ENCODE data around the gene DEPDC1B.
"Not testable (repeated sequence)": the region's sequence is repeated elsewhere in the genome, so short reads cannot be mapped to it uniquely, and the experiment has no call there.

The DEPDC1B gene

DNA sequence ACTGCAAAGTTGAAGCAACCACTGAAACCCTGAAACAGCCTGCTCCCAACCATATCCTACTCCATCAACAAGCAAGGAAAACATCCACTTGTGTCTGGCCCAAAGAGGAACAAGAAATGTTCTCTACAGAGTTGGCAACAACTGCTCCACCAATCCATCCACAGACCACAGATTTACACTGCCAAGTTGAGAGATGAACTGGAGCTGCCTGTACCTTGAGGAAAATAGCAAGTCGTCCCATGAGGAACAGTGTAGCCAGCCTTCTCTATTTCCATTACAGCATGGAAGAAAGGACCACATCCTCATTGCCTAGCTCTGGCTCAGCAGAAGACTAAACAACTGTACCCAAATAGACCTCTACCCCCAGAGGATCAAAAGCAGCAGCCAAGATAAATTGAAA is 60.4 kb downstream of the DEPDC1B start:
- no peak for DNase-seq

DNA sequence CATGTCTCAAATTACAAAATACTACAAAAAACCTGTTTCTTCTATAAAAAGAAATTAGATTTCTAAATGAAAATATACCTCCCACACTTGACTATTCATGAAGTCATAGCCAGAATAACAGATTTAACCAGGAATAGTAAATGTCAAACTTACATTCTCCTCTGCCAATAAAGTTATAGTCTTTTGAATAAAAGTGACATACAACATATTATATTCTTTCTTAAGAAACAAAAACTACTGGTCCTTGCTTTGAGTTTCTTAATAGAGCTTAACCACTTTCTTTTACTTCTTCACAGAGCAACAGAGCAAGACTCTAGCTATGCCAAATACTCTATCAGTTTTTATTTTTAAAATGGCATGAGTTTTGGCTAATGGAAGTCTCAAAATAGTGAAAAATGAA is 61.7 kb downstream of the DEPDC1B start:
- no peak for DNase-seq

DNA sequence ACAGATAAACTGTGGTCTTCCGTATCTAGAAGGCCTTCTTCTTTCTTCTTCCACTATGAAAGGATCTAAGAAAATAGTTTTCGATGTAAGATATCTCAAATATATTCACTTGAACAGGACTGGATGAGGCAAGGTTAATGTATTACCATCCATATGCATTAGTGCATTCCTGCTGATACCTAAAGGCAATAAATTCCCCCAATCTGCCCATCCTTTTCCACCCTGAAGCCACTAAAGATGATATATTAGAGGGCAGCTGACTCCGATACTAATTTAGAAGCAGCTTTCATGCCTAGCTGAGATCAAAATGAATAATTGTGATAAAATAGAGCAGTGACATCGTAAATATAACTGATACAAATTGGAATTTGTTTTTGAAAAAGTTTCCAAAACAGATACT is 63.3 kb downstream of the DEPDC1B start:
- DNase-seq = no peak

DNA sequence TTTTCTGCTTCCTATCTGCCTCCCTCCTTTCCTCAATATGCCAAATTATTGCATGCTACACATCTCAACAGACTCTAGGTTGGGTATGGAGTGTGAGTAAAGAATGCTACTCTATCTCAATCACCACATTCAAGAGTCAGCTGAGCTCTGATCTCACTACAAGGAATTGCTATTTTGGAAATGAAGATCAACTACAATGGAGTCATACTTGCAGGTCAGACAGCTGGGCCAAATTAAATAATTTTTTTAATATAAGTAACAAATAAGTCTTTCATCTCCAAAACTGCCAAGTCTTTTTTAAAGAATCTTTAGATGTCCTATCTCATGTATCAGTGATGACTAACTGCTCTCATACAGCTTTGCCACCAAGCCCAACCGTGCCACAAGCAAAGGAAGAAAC is 64.0 kb downstream of the DEPDC1B start:
- no peak for DNase-seq

DNA sequence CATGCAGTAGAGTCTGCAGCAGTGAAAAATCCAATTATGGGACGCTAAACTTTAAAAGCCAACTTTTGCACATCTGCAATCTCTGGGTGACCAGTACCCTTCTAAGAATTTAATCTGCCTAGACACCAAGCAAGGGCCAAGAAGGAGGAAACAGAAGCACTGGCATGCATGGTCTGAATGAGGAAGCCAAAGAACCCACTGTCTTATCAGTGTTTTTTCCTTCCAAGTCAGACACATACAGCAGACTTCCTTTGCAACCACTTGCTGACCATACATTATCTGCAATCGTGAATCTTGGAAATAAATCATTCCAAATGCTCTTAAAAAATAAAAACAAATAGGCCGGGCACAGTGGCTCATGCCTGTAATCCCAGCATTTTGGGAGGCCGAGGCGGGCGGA is 65.9 kb downstream of the DEPDC1B start:
- DNase-seq = no peak

DNA sequence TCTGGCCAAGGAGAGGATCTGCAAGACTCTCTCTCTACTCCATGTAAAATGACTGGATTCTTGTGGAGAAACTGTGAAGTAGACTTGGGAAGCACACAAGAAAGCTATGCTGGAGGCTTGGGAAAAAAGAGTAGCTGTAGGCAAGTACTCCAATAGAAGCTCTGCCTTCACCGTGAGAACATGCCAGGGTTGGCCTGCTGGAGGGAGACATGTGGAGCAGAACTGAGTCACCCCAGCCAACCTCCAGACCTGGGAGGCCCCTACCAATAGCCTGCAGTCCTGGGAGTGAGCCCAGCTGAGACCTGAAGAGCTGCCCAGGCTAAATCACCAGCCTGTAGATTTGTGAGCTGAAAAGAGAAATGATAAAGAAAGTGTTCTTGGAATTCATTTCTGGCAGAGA is 66.6 kb downstream of the DEPDC1B start:
- DNase-seq = no peak

DNA sequence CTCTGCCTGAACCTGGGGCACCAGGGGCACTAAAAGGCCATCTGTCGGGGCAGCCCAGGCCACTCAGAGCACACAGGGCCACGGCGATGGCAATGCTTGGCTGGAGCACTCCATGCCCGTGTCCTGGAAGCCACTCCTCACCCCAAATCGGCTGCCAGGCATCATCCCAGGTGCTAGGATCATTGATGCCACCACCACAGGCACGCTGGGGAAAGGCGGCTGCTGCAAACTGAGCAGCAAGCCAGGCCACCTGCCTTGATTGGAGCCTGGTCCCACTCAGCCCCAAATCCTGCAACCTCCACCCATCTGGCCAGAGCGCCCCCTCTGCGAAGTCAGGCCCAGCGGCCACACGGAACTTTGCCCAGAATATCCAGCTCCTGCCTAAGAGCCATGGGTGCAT is 67.8 kb downstream of the DEPDC1B start:
- DNase-seq = no peak

DNA sequence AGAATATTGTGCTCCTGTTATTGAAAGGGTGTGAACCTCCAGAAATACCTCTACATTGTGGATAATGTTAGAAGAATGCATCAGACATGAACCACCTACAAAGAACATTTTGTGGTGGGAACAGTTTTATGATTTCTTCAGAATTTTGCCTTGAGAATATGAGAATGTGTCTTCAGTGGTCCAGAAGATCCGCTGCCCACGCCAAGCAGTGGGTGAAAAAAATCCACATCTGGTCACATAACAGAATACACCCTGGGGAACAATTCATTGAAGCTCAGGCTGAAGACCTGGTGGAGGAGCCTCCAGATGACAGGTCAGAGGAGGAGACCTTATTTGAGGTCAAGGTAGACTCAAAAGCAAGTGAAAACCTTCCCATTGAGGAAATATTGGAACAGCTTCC is 69.1 kb downstream of the DEPDC1B start:
- DNase-seq = no peak

DNA sequence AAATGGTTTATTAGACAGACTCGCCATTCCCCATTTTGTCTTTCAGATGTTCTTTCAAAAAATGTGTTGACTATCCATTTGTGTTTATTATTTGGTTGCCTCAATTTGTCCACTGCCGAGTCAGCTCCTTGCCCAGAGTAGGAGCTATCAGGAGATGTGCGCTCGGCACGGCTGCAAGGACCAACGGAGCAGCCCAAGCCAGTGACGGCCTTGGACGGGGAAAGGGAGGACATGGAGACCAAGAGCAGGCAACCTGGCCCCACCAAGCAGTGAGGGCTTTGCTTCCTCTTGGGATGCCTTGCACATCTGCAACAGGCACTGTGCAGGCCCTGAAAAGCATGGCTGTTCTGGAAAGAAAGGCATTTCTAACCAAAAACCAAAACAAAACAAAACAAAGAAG is 69.8 kb downstream of the DEPDC1B start:
- DNase-seq = no peak

DNA sequence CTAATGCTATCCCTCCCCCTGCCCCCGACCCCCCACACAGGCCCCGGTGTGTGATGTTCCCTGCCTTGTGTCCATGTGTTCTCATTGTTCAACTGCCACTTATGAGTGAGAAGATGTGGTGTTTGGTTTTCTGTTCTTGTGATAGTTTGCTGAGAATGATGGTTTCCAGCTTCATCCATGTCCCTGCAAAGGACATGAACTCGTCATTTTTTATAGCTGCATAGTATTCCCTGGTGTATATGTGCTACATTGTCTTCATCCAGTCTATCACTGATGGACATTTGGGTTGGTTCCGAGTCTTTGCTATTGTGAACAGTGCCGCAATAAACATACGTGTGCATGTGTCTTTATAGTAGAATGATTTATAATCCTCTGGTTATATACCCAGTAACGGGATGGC is 75.1 kb downstream of the DEPDC1B start:
- not testable (repeated sequence) for DNase-seq

DNA sequence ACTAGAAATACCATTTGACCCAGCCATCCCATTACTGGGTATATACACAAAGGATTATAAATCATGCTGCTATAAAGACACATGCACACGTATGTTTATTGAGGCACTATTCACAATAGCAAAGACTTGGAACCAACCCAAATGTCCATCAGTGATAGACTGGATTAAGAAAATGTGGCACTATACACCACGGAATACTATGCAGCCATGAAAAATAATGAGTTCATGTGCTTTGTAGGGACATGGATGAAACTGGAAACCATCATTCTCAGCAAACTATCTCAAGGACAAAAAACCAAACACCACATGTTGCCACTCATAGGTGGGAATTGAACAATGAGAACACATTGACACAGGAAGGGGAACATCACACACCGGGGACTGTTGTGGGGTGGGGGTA is 79.2 kb downstream of the DEPDC1B start:
- DNase-seq = not testable (repeated sequence)

DNA sequence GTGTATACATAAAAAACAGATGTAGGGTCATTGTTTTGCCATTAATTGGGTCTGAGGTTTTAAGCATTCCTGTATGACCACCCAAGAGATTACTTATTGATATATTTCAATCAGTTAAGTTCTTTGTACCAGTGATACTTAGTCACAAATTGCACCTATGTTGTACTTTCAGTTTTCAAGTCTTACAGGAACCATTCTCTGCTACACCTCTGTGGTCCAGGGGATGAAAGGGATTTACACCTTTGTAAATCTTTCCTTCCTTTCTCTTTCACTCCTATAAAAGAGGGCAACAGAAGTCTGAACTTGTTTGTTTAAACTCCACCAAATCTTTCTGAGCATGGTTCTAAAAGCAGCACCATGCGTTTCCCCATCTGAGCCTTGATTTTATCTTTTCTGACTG is 86.1 kb downstream of the DEPDC1B start:
- no peak for DNase-seq

DNA sequence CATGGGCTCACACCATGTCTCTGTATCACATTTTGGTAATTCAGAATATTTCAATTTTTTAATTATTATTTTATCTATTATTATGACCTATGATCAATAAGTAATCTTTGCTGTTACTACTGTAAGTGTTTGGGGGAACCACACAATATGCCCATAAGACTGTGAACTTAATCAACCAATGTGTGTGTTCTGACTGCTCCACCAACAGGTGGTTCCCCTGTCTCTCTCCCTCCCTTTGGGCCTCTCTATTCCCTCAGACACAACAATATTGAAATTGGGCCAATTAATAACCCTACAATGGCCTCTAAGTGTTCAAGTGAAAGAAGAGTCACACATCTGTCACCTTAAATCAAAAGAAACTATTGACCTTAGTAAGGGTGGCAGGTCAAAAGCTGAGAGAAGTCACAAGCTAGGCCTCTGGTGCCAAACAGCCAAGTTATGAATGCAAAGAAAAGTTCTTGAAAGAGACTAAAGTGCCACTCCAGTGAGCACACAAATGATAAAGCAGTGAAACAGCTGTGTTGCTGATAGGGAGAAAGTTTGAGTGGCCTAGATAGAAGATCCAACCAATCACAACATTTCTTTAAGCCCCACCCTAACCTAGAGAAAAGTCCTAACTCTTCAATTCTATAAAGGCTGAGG is 88.7 kb downstream of the DEPDC1B start:
- no peak for DNase-seq

DNA sequence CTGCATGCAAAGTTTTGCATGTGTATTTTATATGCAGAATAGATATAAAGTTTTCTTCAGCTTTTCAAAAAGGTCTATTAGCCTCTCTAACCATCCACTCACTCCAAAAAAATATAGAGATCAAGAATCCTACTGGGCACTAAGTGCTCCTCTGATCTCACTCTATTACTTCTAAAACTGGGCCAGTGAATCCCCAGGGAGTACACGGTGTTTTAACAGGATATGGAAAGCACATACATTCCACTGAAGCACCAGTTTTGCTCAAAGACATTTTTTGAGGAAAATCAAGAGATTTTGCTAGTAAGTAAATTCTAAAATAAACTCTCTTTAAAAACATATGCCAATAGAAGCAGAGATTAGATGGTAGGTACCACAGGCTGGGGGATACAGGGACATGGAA is 95.2 kb downstream of the DEPDC1B start:
- no peak for DNase-seq

DNA sequence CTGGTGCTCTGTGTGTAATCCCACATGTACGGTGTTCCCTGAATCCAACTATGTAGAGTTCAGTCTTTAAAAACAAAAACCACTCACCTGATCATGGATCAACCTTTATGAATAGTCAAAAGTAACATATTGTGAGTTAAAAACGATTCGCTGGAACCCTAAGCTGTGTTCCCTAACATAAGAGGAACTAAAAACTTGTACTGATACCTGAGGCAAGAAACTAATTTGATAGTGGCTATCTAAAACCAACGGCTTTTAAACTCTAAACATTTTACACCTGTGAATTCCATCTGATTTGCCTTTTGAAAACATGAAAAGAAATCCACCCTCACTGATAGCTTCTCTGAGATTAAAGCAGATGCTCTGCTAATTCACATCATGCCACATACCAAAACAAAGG is 101.5 kb downstream of the DEPDC1B start:
- no peak for DNase-seq

DNA sequence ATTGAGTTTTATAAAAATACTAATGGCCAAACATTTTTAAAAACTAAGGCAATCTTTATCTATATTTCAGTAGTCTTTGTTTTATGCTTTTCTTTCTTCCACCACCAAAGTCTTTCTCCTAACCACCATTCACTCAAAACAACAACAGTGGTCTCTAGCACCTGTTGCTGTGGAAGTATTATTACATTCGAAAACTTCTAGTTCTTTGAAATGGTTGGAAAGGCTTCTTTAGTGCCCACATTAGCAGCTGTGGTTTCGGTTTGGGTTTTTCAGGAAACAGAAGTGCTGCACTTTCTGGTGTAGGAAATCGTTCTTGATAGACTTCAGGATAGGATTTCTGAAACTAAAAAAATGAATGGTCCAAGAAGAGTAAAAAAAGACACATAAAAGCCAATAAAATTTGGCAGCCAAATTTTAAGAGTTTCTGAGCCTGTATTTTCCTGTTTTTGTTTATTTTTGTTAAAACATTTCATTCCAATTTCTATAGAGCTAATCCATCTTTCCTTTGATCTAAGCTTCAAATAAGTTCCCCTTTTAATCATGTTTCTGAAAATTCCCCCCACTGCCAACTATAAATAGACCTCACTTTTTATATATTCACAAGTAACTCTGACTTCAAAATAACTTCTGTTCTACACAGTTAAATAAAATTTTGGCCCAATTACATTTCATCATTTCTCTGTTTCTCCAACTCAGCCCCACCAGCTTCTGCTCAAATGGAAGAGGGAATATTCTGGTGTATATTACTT is 102.2 kb downstream of the DEPDC1B start:
- DNase-seq = peak; percentile 3

DNA sequence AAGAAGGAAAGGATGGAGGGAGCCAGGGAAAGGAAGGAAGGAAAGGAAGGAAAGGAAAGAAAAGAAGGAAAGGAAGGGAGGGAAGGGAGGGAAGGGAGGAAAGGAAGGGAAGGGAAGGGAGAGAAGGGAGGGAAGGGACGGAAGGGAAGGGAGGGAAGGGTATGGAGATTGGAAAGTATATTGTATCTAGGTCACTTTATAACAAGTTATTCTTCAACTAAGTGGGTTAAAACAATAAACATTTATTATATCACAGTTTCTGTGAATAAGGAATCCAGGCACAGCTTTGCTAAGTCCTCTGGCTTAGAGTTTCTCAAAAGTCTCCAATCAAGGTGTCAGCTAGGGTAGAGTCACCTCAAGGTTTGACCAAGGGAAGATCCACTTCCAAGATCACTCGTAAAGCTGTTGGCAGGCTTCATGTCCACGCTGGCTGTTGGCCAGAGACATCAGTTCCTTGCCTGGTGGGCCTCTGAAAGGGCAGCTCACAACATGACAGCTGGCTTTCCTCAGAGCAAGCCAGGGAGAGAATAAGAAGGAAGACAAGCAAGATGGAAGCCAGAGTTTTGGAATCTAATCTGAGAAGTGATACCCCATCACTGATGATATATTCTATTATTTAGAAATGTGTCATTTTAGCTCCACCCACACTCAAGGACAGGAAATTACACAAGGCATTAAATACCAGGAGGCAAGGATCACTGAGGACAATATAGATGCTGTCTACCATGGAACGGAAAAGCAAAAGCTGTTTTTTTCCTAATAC is 105.1 kb downstream of the DEPDC1B start:
- no peak for DNase-seq

DNA sequence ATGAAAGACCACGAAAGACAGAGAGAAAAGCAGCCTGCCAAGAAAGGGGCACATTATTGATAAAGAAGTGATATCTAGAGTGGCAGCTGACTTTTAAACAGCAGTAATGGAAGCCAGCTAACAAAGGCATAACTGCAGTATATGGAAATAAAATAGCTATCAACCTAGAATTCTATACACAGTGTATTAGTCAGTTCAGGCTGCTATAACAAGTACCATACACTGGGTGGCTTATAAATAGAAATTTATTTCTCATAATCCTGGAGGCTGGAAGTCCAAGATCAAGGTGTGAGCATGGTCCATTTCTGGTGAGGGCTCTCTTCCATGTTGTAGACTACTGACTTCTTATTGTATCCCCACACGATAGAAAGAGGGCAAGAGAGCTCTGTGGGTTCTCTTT is 109.8 kb downstream of the DEPDC1B start:
- no peak for DNase-seq

DNA sequence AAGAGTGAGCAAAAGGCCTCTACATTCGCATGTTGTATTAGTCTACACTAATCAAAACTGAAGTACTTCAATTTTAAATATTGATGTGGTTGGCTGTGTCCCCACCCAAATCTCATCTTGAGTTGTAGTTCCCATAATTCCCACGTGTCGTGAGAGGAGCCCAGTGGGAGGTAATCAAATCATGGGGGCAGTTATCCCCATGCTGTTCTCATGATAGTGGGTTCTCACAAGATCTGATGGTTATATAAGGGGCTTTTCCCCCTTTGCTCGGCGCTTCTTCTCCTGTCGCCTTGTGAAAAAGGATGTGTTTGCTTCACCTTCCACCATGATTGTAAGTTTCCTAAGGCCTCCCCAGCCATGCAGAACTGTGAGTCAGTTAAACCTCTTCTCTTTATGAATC is 112.7 kb downstream of the DEPDC1B start:
- DNase-seq = not testable (repeated sequence)

DNA sequence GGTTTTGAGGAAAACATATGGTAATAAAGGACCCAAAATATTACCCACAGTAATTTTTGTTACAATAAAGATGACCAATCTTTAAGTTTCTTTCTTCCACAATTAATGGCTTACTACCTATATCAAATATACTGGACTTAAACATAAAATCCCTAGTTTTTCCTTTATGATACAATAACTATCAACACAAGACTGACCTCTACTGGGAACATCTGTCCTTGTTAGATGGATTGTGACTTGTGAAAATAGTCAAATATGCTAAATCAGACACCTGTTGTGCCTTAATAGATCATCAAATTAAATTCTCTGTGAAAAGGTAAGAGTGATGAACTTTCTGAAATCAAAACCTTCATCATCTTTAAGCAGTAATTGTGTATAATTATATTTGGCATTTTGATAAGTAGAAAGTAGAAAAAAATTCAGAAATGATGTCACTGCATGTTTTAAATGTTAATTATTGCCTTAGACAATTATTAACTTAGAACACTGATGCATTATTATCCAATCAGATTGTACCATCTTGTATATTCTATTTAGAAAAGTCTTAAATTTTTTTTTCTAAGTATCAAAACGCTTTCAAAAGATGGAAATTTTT is 113.6 kb downstream of the DEPDC1B start:
- no peak for DNase-seq

DNA sequence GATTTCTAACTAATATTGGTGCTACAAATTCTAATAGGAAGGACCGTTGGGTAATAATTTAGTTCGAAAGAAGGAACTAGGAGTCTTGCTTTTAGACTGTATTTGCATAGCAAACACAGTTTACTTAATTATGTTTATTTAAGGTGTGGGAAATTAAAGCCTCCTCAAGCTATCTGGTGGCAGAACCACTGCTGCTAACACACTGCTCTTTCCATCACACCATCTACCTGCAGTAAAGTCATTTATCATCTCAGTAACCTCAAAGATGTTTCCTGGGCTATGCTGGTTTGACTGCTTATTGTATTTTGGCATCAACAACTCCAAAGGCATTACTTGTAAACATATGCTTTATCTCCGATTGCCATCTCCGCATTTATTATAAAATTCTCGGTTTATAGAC is 114.3 kb downstream of the DEPDC1B start:
- DNase-seq = no peak

DNA sequence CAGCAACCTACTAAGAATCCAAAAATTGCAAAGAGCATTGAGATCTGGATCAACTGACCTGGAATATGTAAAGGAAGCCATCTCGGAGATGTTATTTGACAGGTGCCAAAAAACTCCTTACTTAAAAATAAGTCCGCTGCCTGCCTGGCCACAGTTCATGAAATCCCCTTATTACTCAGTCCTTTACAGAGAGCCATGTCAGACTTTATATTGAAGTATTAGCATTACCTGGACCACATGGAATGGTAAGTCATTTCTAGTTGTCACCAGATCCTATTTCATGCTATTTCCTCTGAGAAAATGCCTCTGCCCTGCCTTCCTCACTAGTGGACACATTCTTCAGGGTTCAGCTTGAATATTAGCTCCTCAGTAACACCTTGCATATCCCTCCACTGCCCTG is 115.7 kb downstream of the DEPDC1B start:
- DNase-seq = no peak

DNA sequence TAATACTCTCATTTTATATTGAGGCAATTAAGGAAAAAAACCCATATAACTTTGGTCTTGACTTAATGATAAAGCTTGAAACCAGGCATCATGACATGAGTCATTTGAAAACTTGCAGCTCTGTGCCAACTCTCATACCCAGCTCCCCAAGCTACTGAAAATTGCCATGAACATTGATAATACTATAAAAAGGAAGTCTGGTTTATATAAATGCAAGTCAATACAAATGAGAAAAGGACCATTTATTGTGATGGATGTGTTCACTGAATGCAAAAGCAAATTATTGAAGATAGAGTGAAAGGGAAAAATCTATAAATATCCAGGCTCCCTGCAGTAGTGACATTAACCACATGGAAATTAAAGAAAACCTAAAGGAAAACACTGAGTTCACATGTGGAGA is 116.3 kb downstream of the DEPDC1B start:
- DNase-seq = no peak

DNA sequence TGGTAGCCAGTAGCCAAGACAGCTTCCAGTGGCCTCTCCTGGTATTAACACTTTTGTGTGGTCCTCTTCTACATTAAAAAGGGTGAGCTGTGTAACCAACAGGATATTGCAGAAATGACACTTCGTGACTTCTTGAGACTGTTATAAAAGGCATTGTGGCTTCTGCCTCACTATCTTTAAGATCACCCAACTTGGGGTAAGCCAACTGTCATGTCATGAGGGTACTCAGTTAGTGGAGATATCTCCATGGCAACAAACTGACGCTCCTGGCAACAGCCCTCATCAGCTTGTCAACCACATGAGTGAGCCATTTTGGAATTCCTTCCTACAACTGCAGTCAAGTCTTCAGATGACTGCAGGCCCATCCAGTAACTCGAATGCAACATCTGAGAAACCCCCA is 121.7 kb downstream of the DEPDC1B start:
- DNase-seq = no peak
